ENCODE measurements around the gene MTCL3.

MTCL3 gene

DNA sequence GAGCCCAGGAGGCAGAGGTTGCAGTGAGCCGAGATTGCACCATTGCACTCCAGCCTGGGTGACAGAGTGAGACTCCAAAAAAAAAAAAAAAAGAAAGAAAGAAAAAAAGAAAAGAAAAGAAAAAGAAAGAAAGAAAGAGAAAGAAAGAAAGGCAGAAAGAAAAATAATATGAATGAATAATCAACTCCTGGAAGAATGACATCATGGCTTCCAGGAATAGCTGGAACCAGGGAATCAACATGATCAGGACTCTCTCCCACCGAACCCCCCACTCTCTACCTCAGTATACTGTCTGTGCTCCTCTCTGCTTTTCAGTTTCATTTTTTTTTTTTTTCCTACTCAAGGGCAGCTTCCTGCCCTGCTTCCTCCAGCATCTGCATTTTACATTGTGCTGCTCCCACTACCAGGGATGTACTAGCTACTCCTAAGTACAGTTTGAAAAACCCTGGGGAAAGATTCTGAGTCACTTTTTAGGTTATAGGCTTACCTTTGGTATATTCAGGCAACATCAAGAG lies 19.7 kb upstream of the MTCL3 start:
- Mint-ChIP-seq H3K27ac (no peak overlapping the region), H3K9me3 (no peaks in the 10 kb centered on the region), H3K4me1 (ENCODE audit: low read depth) (no peaks in the 10 kb centered on the region), H3K4me3 (no peak overlapping the region), H3K27me3 (ENCODE audit: low read depth) (peaks cover 13% of the 10 kb centered on the region), H3K36me3 (ENCODE audit: low read depth) (no peaks in the 10 kb centered on the region)
- CTCF ChIA-PET = interaction anchor here (0.5 to 6.0 kb wide), 20 partner anchors 8 to 352 kb away, joined by 3 to 83 read pairs (median 4); partner anchors contain the start of genes ECHDC1, KIAA0408 and MTCL3
- intact Hi-C loops (cut with micrococcal nuclease) = loop anchor here (1.0 to 5.0 kb wide), 5 partner anchors 23 to 352 kb away; partner anchors contain the start of gene ECHDC1
- DNase-seq = no peak

DNA sequence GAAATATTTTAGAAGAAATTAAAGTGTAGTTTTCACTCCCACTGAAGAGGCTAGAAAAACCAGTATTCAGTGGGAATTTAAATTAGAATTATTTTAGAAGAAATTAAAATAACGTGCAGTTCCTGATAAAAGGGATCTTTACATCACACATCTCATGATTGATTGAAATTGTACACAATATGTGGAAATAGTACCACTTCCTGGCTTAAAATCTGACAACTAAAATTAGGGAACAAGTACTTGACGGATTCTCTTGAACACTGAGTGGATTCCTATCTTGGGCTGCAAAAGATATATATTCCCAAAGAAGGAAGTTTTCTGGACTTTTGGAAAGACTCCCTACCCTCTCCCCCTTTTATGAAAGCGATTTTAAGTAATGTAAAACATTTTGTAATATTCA lies 14.6 kb upstream of the MTCL3 start:
- H3K27me3 Mint-ChIP-seq (ENCODE audit: low read depth) = peaks cover 21% of the 10 kb centered on the region
- no peaks in the 10 kb centered on the region for H3K9me3 Mint-ChIP-seq
- no peak overlapping the region for H3K4me3 Mint-ChIP-seq
- CTCF ChIA-PET = no interaction called here
- no peaks in the 10 kb centered on the region for H3K36me3 Mint-ChIP-seq (ENCODE audit: low read depth)
- no peak for DNase-seq
- intact Hi-C loops (cut with micrococcal nuclease) = no loop called here
- no peaks in the 10 kb centered on the region for H3K4me1 Mint-ChIP-seq (ENCODE audit: low read depth)
- no peak overlapping the region for H3K27ac Mint-ChIP-seq

- no peaks in the 10 kb centered on the region for H3K4me1 Mint-ChIP-seq (ENCODE audit: low read depth)
- H3K27ac Mint-ChIP-seq = no peak overlapping the region
- no peaks in the 10 kb centered on the region for H3K9me3 Mint-ChIP-seq
- H3K27me3 Mint-ChIP-seq (ENCODE audit: low read depth) = peaks cover 17% of the 10 kb centered on the region
- intact Hi-C loops (cut with micrococcal nuclease) = no loop called here
- H3K4me3 Mint-ChIP-seq = no peak overlapping the region
- DNase-seq = no peak
- H3K36me3 Mint-ChIP-seq (ENCODE audit: low read depth) = no peaks in the 10 kb centered on the region
- CTCF ChIA-PET = interaction anchor here (0.7 kb wide), 1 partner anchor 230 kb away, joined by 3 read pairs; no protein-coding TSS in a partner anchor
Measured at GRCh38 chr6:127533011-127533410, 13.9 kb upstream of the MTCL3 start.

DNA sequence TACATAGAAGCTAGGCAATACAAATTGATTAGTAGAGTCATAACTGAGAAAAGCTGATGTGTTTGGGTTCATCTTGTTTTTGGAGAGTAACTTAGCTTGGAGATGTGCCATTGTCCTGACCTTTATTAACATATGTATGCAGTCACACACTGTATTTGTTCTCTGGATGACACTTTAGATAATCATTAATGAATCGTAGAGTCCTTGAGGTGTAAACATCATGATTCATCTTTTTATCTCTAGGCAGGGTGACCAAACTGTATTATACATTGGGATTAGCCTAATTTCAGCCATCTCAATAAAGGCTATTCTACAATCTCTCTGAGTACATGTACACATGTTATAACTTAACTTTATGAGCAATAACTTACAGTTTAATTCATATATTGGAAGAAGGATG lies 3.6 kb upstream of the MTCL3 start:
- no peak for DNase-seq
- peaks cover 51% of the 10 kb centered on the region for H3K27me3 Mint-ChIP-seq (ENCODE audit: low read depth)
- no peaks in the 10 kb centered on the region for H3K36me3 Mint-ChIP-seq (ENCODE audit: low read depth)
- no peaks in the 10 kb centered on the region for H3K9me3 Mint-ChIP-seq
- intact Hi-C loops (cut with micrococcal nuclease) = no loop called here
- no peak overlapping the region for H3K27ac Mint-ChIP-seq
- CTCF ChIA-PET = interaction anchor here (0.8 kb wide), 1 partner anchor 1085 kb away, joined by 3 read pairs; no protein-coding TSS in a partner anchor
- H3K4me1 Mint-ChIP-seq (ENCODE audit: low read depth) = peaks cover 16% of the 10 kb centered on the region
- no peak overlapping the region for H3K4me3 Mint-ChIP-seq

- Mint-ChIP-seq H3K27ac (no peak overlapping the region), H3K36me3 (ENCODE audit: low read depth) (no peaks in the 10 kb centered on the region), H3K9me3 (no peaks in the 10 kb centered on the region), H3K4me3 (no peak overlapping the region), H3K27me3 (ENCODE audit: low read depth) (peaks cover 45% of the 10 kb centered on the region), H3K4me1 (ENCODE audit: low read depth) (peaks cover 24% of the 10 kb centered on the region)
- DNase-seq = peak; percentile 40
- intact Hi-C loops (cut with micrococcal nuclease) = no loop called here
- CTCF ChIA-PET = interaction anchor here (0.6 to 3.0 kb wide), 6 partner anchors 12 to 253 kb away, joined by 3 to 16 read pairs (median 4); partner anchors contain the start of gene RNF146
Measured at GRCh38 chr6:127520066-127520465, 931 bp upstream of the MTCL3 start.

DNA sequence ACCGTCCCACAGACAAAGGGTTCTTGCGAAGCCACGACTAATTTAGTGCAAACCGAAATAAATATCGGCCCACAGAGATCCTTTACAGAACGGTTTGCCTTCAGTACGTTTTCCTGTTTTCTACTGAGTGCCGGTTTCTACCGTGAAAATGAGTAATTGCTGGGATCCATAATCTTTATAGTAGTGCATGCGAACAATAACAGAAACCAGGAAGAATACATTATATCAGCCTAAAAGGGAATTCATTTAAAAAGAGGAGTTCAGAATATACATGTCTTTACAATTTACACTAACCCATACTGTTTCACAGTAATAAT lies 292 bp upstream of the MTCL3 start:
- Mint-ChIP-seq H3K9me3 (no peaks in the 10 kb centered on the region), H3K27ac (no peak overlapping the region), H3K27me3 (ENCODE audit: low read depth) (peaks cover 46% of the 10 kb centered on the region), H3K4me3 (peak overlapping the region; percentile 70), H3K4me1 (ENCODE audit: low read depth) (peaks cover 28% of the 10 kb centered on the region), H3K36me3 (ENCODE audit: low read depth) (no peaks in the 10 kb centered on the region)
- intact Hi-C loops (cut with micrococcal nuclease) = loop anchor here (5.0 kb wide), 3 partner anchors 243 to 1737 kb away; no protein-coding TSS in a partner anchor
- CTCF ChIA-PET = interaction anchor here (0.5 to 3.0 kb wide), 5 partner anchors 20 to 253 kb away, joined by 3 to 16 read pairs (median 4); partner anchors contain the start of genes KIAA0408 and RNF146
- no peak for DNase-seq

- peak; percentile 19 for DNase-seq
- Mint-ChIP-seq H3K36me3 (ENCODE audit: low read depth) (no peaks in the 10 kb centered on the region), H3K27me3 (ENCODE audit: low read depth) (peaks cover 43% of the 10 kb centered on the region), H3K4me3 (peak overlapping the region; percentile 70), H3K27ac (no peak overlapping the region), H3K4me1 (ENCODE audit: low read depth) (peaks cover 30% of the 10 kb centered on the region), H3K9me3 (no peaks in the 10 kb centered on the region)
- intact Hi-C loops (cut with micrococcal nuclease) = loop anchor here (5.0 kb wide), 3 partner anchors 244 to 1736 kb away; no protein-coding TSS in a partner anchor
- CTCF ChIA-PET = interaction anchor here (0.9 to 3.0 kb wide), 5 partner anchors 11 to 252 kb away, joined by 3 to 16 read pairs (median 7); partner anchors contain the start of gene RNF146
Measured at GRCh38 chr6:127518191-127518709, 885 bp downstream of the MTCL3 start.

- Mint-ChIP-seq H3K36me3 (ENCODE audit: low read depth) (no peaks in the 10 kb centered on the region), H3K4me3 (no peak overlapping the region), H3K4me1 (ENCODE audit: low read depth) (peaks cover 30% of the 10 kb centered on the region), H3K9me3 (no peaks in the 10 kb centered on the region), H3K27me3 (ENCODE audit: low read depth) (peaks cover 39% of the 10 kb centered on the region), H3K27ac (no peak overlapping the region)
- CTCF ChIA-PET = interaction anchor here (1.4 to 4.3 kb wide), 9 partner anchors 11 to 213 kb away, joined by 3 to 47 read pairs (median 9); partner anchors contain the start of gene ECHDC1
- DNase-seq = no peak
- intact Hi-C loops (cut with micrococcal nuclease) = loop anchor here (5.0 kb wide), 3 partner anchors 245 to 1735 kb away; no protein-coding TSS in a partner anchor
Measured at GRCh38 chr6:127517693-127518092, 1.4 kb downstream of the MTCL3 start.

- peaks cover 1% of the 10 kb centered on the region for H3K36me3 Mint-ChIP-seq (ENCODE audit: low read depth)
- CTCF ChIA-PET = interaction anchor here (0.6 to 4.3 kb wide), 39 partner anchors 8 to 250 kb away, joined by 3 to 47 read pairs (median 4); partner anchors contain the start of genes ECHDC1, KIAA0408 and RNF146
- peak; percentile 66 for DNase-seq
- H3K4me1 Mint-ChIP-seq (ENCODE audit: low read depth) = peaks cover 30% of the 10 kb centered on the region
- intact Hi-C loops (cut with micrococcal nuclease) = loop anchor here (1.0 to 5.0 kb wide), 11 partner anchors 23 to 1734 kb away; partner anchors contain the start of gene RNF146
- H3K9me3 Mint-ChIP-seq = no peaks in the 10 kb centered on the region
- H3K27me3 Mint-ChIP-seq (ENCODE audit: low read depth) = peaks cover 33% of the 10 kb centered on the region
- peak overlapping the region; percentile 85 for H3K4me3 Mint-ChIP-seq
- peak overlapping the region; percentile 68 for H3K27ac Mint-ChIP-seq
Measured at GRCh38 chr6:127516662-127517273, 2.4 kb downstream of the MTCL3 start.

DNA sequence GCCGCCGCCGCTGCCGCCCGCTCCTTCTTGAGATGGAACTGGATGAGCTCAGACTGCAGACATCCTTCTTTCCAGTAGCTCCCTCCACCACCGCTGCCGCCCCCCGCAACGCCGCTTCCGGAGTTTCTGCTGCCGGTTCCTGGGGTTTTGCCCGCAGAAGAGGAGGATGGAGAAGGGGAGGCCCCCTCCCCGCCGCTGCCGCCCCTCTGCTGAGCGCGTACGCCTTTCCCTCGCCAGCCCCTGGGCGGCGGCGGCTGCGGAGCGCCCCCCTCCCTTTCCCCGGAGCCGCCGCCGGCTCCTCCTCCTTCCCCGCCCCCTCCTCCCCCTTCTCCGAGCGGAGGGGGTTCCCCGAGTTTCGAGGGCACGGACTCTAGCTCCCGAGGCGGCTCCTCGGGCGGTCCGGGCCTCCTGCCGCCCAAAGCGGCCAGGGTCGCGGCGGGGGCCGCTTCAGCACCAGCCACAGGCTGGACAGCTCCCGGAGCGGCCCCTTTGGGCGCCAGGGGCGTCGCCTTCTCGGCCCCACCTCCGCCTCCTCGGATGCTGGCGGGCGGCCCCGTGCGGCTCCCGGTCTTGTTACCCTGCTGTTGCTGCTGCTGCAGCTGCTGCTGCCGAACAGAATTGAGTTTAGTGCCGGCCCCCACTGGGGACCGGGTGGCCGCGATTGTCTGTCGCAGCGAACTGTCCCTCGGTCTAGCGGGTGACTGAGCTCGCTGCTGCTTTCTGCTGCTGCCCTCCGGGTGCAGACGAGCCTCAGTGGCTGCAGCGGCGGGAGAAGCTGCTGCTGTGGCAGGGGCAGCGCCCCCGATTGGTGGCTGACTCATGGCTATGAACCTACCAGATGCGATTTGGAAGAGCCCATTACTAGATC lies 3.1 kb downstream of the MTCL3 start:
- CTCF ChIA-PET = interaction anchor here (0.6 to 4.3 kb wide), 41 partner anchors 8 to 250 kb away, joined by 3 to 47 read pairs (median 4); partner anchors contain the start of genes ECHDC1, KIAA0408 and RNF146
- Mint-ChIP-seq H3K27ac (peak overlapping the region; percentile 68), H3K36me3 (ENCODE audit: low read depth) (peaks cover 1% of the 10 kb centered on the region), H3K4me3 (peak overlapping the region; percentile 85), H3K27me3 (ENCODE audit: low read depth) (peaks cover 28% of the 10 kb centered on the region), H3K9me3 (no peaks in the 10 kb centered on the region), H3K4me1 (ENCODE audit: low read depth) (peaks cover 30% of the 10 kb centered on the region)
- peak; percentile 71 for DNase-seq
- intact Hi-C loops (cut with micrococcal nuclease) = loop anchor here (1.0 to 5.0 kb wide), 12 partner anchors 23 to 1734 kb away; partner anchors contain the start of genes ECHDC1 and RNF146

DNA sequence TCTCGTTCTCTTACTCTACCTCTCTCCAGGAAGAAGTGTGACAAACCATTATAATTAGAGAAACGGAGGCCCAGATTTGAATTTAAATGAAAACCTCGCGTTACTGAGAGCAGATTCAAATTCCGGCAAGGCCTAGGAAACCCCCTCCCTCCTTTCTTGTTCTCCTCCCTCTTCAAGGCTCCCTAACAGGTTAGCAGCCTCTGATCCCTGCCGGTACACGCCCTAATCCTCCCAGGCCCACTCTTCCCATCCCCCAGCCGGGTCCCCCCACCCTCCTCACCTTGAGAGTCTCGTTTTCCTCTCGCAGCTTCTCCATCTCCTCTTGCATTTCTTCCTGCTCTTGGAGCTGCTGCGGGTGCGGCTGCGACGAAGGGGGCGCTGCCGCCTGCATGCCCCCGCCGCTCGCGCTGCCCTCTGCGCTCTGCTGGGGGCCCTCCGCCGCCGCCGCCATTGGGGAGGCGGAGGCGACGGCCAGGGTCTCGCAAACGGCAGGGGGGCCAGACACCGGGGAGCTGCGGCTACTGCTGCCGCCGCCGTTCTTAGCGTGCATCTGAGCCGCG lies 3.8 kb downstream of the MTCL3 start:
- peak; percentile 41 for DNase-seq
- Mint-ChIP-seq H3K4me3 (peak overlapping the region; percentile 85), H3K9me3 (no peaks in the 10 kb centered on the region), H3K27ac (peak overlapping the region; percentile 32), H3K27me3 (ENCODE audit: low read depth) (peaks cover 28% of the 10 kb centered on the region), H3K36me3 (ENCODE audit: low read depth) (peaks cover 4% of the 10 kb centered on the region), H3K4me1 (ENCODE audit: low read depth) (peaks cover 30% of the 10 kb centered on the region)
- CTCF ChIA-PET = interaction anchor here (0.6 to 4.3 kb wide), 22 partner anchors 12 to 240 kb away, joined by 3 to 47 read pairs (median 4); partner anchors contain the start of genes ECHDC1 and KIAA0408
- intact Hi-C loops (cut with micrococcal nuclease) = loop anchor here (1.0 to 5.0 kb wide), 4 partner anchors 172 to 1733 kb away; partner anchors contain the start of gene ECHDC1

Measured in activated naive CD4-positive, alpha-beta T cell treated with anti-CD3 and anti-CD28 coated beads for 36 hours (primary cell).